KG1 (cell line): ENCODE results near the gene ALG3.

ENCODE experiments used
- DNase-seq: peaks from one replicate; lab custom pipeline; 2025; lab: John Stamatoyannopoulos, UW

Gene ALG3

GRCh38 chr3:184193991-184194539 is 54.7 kb downstream of the ALG3 start:
- DNase-seq: no peak

- no peak for DNase-seq
Measured at GRCh38 chr3:184192889-184193288, 55.9 kb downstream of the ALG3 start.
